Left ventricle myocardium inferior (tissue), 1 donor: ENCODE results near the gene NCKAP5. TPM values are rescaled to one million over a fixed set of nuclear protein-coding genes. Genes with fewer than 3 reads are reported as not detected.

Experiments used
- DNase-seq: peaks from one replicate; pipeline ENCODE4 v3.0.0-alpha.2; 2020
- H3K27ac ChIP-seq: fragments of 200-600 bp; replicated peaks from 2 replicates; pipeline ENCODE4 v1.8.0; 2021
- H3K27me3 ChIP-seq: fragments of 200-600 bp; 2 replicates; pipeline ENCODE4 v1.8.0; 2021; ENCODE audit warnings: low read depth
- H3K36me3 ChIP-seq: fragments of 200-600 bp; 2 replicates; pipeline ENCODE4 v1.8.0; 2021
- H3K4me1 ChIP-seq: fragments of 200-600 bp; 2 replicates; pipeline ENCODE4 v1.8.0; 2021
- H3K4me3 ChIP-seq: fragments of 200-600 bp; 2 replicates; pipeline ENCODE4 v1.8.0; 2021; ENCODE audit warnings: mild to moderate bottlenecking, moderate library complexity
- H3K9me3 ChIP-seq: fragments of 200-600 bp; replicated peaks from 2 replicates; pipeline ENCODE4 v1.8.0; 2021
- CTCF ChIP-seq: fragments of 200-600 bp; IDR thresholded peaks from 2 replicates; pipeline ENCODE4 v1.8.0; 2021; ENCODE audit warnings: antibody characterized with exemption, mild to moderate bottlenecking, borderline replicate concordance
- intact Hi-C: fragments of 100-400 bp; cut with micrococcal nuclease; formaldehyde crosslinking; loops from one replicate; pipeline ENCODE4 v1.11.0; 2022
- total RNA-seq: library from RNA; stranded (reverse); fragmentation: NEBNext Ultra II Directional; extraction: Animal tissue kit (Norgen Biotek cat#: 25700); gene quantifications from one replicate; pipeline ENCODE4 v1.2.1, GENCODE V29; 2021
- donor health status: DM: no; HTN: yes; CAD: no; lungs with severe emphysema.

The NCKAP5 gene
- total RNA-seq, 1 donor from 2014 or later, result 6.0 TPM

- H3K4me1 ChIP-seq, result no peaks in the 10 kb centered on the region
- H3K4me3 ChIP-seq, result no peak overlapping the region
- H3K27me3 ChIP-seq, result no peaks in the 10 kb centered on the region
- H3K36me3 ChIP-seq, result no peaks in the 10 kb centered on the region
- no peak for DNase-seq
- H3K27ac ChIP-seq, result no peak overlapping the region
- no peak for TF ChIP-seq CTCF
- no peaks in the 10 kb centered on the region for H3K9me3 ChIP-seq
- intact Hi-C loops, result no loop called here
Measured at GRCh38 chr2:132798341-132798740, 769.9 kb downstream of the NCKAP5 start.

- Histone ChIP-seq H3K27ac (no peak overlapping the region), H3K36me3 (no peaks in the 10 kb centered on the region), H3K9me3 (no peaks in the 10 kb centered on the region), H3K4me3 (no peak overlapping the region), H3K27me3 (no peaks in the 10 kb centered on the region), H3K4me1 (no peaks in the 10 kb centered on the region)
- TF ChIP-seq CTCF, result no peak
- DNase-seq, result no peak
- intact Hi-C loops, result no loop called here
Measured at GRCh38 chr2:132797556-132797955, 770.7 kb downstream of the NCKAP5 start.

- no peak overlapping the region for H3K4me3 ChIP-seq
- H3K27me3 ChIP-seq, result no peaks in the 10 kb centered on the region
Measured at GRCh38 chr2:132797071-132797470, 771.2 kb downstream of the NCKAP5 start.

GRCh38 chr2:132795220-132795619 lies 773.0 kb downstream of the NCKAP5 start:
- no peaks in the 10 kb centered on the region for H3K9me3 ChIP-seq
- no peak overlapping the region for H3K27ac ChIP-seq
- TF ChIP-seq CTCF, result no peak
- no peaks in the 10 kb centered on the region for H3K4me1 ChIP-seq
- no peak overlapping the region for H3K4me3 ChIP-seq
- no peaks in the 10 kb centered on the region for H3K27me3 ChIP-seq
- intact Hi-C loops, result no loop called here
- DNase-seq, result no peak
- H3K36me3 ChIP-seq, result no peaks in the 10 kb centered on the region

More at GRCh38 chr2:132797071-132797470, 771.2 kb downstream of the NCKAP5 start:
- Histone ChIP-seq H3K27ac (no peak overlapping the region), H3K36me3 (no peaks in the 10 kb centered on the region), H3K4me1 (no peaks in the 10 kb centered on the region), H3K9me3 (no peaks in the 10 kb centered on the region)
- intact Hi-C loops, result no loop called here
- DNase-seq, result no peak
- TF ChIP-seq CTCF, result no peak

- no peaks in the 10 kb centered on the region for H3K36me3 ChIP-seq
- no peak overlapping the region for H3K4me3 ChIP-seq
- no peaks in the 10 kb centered on the region for H3K27me3 ChIP-seq
- no peak for TF ChIP-seq CTCF
- intact Hi-C loops, result no loop called here
- no peak for DNase-seq
- no peaks in the 10 kb centered on the region for H3K9me3 ChIP-seq
- no peak overlapping the region for H3K27ac ChIP-seq
- H3K4me1 ChIP-seq, result no peaks in the 10 kb centered on the region
Measured at GRCh38 chr2:132793532-132793931, 774.7 kb downstream of the NCKAP5 start.
